ENCODE data around the gene MLANA.

Gene MLANA

DNA sequence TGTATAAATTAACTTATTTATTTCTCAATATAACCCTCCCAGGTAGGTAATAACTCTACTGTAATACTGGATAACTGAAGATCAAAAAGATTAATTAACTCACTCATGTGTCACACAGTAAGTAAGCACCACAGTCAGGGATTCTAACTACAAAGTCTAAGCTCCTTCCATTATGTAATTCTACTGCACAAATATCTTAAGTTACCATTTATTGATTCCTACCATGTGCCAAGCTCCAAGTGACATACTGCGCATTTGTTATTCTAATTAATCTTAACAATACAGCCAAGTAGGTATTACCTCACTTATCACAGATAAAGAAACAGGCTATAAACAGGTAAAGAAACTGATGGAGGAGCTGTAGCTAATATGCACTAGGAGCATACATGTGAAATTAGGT, 66.5 kb downstream of the MLANA start:
- DNase-seq (ENCODE audit: low read depth in 2 of 2) = no peak

GRCh38 chr9:5958273-5958672, 67.6 kb downstream of the MLANA start:
- no peak for DNase-seq (ENCODE audit: low read depth in 2 of 2)

All from stimulated activated CD8-positive, alpha-beta memory T cell treated with anti-CD3 and anti-CD28 coated beads, Interleukin-2, amount 100 ng/mL, for 48 hours (primary cell).